ELR (cell line): Measurements from ENCODE around the gene MAP1LC3B2.
A peak's percentile ranks its signal among the peaks of the same experiment; 100 is the strongest.
"Not testable (repeated sequence)": the region's sequence is repeated elsewhere in the genome, so short reads cannot be mapped to it uniquely, and the experiment has no call there.

Experiments used
- DNase-seq: peaks from one replicate; pipeline ENCODE4 v3.0.0-alpha.2; 2015; ENCODE audit warnings: low read depth

The MAP1LC3B2 gene

DNA sequence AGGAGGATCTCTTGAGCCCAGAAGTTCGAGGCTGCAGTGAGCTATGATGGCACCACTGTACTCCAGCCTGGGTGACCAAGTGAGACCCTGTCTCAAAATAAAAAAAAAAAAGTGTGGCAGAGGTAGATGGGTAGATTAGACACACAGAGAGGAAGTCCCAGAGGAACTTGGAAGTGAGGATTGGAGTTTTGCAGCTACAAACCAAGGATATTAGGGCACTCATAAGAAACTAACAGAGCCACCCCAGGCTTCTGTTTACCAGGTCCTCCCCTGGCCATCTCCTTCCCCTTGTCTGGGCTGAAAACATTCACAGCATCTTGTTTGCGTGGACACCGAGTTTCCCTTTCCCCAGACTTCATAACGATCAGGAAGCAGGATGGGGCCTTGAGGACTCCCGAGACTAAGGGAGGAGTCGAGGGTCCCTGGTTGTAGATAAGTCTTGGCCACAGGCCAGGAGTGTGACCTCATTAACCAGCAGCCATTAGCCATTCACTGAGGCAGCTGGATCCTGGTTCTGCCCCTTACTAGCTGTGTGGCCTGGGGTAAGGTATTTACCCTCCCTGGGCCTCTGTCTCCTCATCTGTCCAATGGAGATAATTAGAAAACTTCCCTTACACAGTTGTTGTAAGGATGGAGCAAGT is 2.1 kb downstream of the MAP1LC3B2 start:
- no peak for DNase-seq

- DNase-seq: no peak
Measured at GRCh38 chr12:116562090-116562489, 2.9 kb downstream of the MAP1LC3B2 start.

GRCh38 chr12:116563262-116563661 is 4.1 kb downstream of the MAP1LC3B2 start:
- no peak for DNase-seq

GRCh38 chr12:116564080-116564479 is 4.9 kb downstream of the MAP1LC3B2 start:
- no peak for DNase-seq

GRCh38 chr12:116565221-116565620 is 6.0 kb downstream of the MAP1LC3B2 start:
- DNase-seq: not testable (repeated sequence)

- DNase-seq: no peak
Measured at GRCh38 chr12:116565963-116566362, 6.8 kb downstream of the MAP1LC3B2 start.

DNA sequence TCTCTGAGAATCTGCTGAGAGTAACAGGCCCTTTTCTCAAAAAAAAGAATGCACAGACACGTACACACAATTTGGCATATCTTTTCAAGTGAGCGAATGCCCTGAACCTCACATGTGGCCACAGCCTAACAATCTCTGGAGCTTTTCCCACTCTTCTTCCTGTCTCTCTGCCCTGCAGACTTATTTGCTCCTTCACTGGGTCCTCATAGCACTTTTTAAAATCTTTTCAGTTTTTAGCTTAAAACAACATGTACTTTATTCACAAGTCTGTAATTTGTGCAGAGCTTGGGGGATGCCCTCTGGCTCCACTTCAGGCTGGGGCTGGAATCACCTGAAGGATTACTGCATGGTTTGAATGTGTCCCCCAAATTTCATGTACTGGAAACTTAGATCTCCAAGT is 9.0 kb downstream of the MAP1LC3B2 start:
- DNase-seq: no peak

GRCh38 chr12:116571089-116571488 is 11.9 kb downstream of the MAP1LC3B2 start:
- DNase-seq: no peak

GRCh38 chr12:116573776-116574175 is 14.6 kb downstream of the MAP1LC3B2 start:
- no peak for DNase-seq

- DNase-seq: not testable (repeated sequence)
Measured at GRCh38 chr12:116575754-116576153, 16.6 kb downstream of the MAP1LC3B2 start.

- DNase-seq: no peak
Measured at GRCh38 chr12:116577154-116577561, 18.0 kb downstream of the MAP1LC3B2 start.

DNA sequence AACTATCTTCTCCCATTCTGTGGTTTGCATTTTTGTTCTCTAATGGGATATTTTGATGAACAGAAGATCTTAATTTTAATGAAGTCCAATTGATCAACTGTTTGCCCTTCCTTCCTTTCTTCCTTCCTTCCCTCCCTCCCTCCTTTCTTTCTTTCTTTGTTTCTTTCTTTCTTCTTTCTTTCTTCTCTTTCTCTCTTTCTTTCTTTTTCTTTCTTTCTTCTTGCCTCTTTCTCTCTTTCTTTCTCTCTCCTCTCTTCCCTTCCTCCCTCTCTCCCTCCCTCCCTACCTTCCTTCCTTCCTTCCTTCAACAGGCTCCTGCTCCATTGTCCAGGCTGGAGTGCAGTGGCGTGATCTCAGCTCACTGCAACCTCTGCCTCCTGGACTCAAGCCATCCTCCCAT is 18.9 kb downstream of the MAP1LC3B2 start:
- no peak for DNase-seq

GRCh38 chr12:116582610-116583009 is 23.4 kb downstream of the MAP1LC3B2 start:
- no peak for DNase-seq

GRCh38 chr12:116583129-116583694 is 24.0 kb downstream of the MAP1LC3B2 start:
- DNase-seq: no peak

DNA sequence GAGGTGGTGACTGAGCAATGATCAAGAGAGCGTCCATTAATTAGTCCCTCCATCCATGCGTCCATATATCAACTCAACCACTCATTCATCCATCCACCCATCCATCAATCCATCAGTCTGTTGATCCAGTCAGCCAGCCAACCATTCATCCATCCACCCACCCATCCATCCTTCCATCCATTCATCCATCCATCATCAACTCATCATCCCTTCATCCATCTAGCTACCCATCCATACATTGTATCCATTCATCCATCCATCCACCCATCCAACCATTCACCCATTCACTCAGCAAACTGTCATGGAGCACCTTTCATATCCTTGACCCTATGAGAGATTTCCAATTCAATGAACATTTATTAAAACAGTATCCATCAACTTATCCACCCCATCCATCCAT is 28.1 kb downstream of the MAP1LC3B2 start:
- DNase-seq: no peak

- DNase-seq: no peak
Measured at GRCh38 chr12:116588390-116589028, 29.3 kb downstream of the MAP1LC3B2 start.

DNA sequence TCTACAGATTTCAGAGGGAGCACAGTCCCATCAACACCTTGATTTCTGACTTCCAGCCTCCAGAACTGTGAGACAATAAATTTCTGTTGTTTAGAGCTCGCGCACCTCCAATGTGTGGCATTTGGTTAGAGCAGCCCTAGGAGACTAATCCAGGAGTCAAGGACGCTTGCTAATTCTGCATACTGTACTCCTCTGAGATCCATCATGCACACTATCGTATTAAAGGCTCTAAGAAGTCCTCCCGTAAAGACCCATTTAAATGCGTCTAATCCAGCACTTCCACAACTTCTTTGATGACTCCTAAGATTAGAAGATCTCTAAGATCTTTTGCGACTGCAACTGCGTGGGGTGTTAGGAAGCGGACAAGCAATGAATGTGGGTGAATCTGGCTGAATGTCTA is 30.4 kb downstream of the MAP1LC3B2 start:
- no peak for DNase-seq

- peak; percentile 38 for DNase-seq
Measured at GRCh38 chr12:116590561-116590960, 31.4 kb downstream of the MAP1LC3B2 start.

- DNase-seq: no peak
Measured at GRCh38 chr12:116591855-116592637, 32.9 kb downstream of the MAP1LC3B2 start.

- DNase-seq: no peak
Measured at GRCh38 chr12:116592731-116593130, 33.5 kb downstream of the MAP1LC3B2 start.

DNA sequence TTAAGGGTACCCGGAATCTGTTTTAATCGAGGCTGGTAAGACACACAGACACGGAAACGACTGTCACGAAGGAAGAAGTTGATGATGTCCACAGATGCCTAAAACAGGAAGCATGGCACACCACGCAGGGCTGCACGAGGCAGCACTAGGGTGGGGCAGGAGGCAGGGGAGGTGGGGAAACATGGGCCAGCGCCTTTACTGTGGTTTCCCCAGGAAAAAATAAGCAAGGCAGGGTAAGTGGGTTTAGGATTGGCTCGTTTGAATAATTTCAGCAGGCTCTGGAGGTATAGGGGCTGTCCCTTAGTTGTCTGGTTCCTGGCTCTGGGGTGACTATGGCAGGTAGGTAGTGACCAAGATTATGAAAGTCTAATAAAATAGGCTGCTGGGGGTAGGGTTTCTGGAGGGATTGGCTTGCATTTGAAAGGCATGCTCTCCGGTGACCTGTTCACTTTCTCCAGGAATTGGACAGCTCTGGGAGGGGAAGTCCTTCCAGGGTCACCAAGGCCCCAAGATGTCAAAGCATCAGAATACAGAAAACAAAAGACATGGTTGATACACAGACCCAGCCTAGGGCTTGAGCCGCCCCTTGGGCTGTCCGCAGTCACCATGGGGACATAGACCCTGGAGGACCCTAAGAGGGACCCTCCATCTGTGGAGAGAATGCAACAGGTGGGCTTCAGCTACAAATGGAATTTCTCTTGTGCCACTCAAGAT is 35.3 kb downstream of the MAP1LC3B2 start:
- no peak for DNase-seq

DNA sequence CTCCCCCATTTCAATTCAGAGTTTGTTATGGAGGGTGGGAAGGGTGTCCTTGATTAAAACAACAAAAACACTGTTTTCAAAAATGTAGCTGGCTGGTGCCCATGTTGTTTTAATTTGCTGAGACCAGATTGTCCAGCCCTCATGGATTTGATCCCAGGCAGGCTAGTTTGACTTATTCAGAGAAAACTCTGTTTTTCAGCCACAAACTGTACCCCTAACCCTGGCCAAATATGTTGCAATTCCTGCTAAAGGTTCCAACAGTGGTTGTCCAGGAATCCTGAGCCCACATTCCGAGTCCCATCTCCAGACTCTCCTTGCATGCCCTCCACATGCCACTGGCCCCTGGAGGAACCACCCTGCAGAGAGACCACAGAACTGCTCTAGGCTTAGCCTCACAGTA is 36.0 kb downstream of the MAP1LC3B2 start:
- DNase-seq: no peak
